Measurements from ENCODE around the gene RAPGEF5. TPM values are rescaled to one million over a fixed set of nuclear protein-coding genes. Genes with fewer than 3 reads are reported as not detected.

Gene RAPGEF5
- total RNA-seq, 1 donor from 2014 or later = 16.5 TPM

DNA sequence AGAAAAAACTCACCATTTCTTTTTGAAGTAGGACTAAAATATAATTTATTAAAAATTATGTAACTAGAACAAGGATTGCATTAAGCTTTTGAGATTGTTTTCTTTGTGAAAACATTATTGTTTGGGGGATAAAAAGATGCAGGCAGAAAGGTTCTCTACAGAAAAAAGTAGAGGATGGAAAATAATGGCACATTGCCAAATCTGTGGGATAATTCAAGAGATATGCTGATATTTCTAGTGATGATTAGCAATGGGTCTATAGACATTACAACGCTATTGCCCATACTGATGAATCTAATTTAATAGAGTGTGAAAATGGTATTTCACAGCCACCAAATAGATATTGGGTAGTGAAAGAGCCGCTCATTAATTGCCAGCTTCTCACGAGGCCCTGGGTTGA is 204.3 kb downstream of the RAPGEF5 start:
- Histone ChIP-seq H3K4me3 (no peak overlapping the region), H3K36me3 (peaks cover 46% of the 10 kb centered on the region), H3K4me1 (peaks cover 16% of the 10 kb centered on the region), H3K9me3 (replicated peaks) (no peaks in the 10 kb centered on the region), H3K27me3 (ENCODE audit: low read depth) (no peaks in the 10 kb centered on the region), H3K27ac (replicated peaks) (no peak overlapping the region)
- TF ChIP-seq CTCF (IDR thresholded peaks at IDR 0.05; ENCODE audit: borderline replicate concordance) = no peak
- no peak for DNase-seq
- intact Hi-C loops (cut with micrococcal nuclease) = no loop called here

DNA sequence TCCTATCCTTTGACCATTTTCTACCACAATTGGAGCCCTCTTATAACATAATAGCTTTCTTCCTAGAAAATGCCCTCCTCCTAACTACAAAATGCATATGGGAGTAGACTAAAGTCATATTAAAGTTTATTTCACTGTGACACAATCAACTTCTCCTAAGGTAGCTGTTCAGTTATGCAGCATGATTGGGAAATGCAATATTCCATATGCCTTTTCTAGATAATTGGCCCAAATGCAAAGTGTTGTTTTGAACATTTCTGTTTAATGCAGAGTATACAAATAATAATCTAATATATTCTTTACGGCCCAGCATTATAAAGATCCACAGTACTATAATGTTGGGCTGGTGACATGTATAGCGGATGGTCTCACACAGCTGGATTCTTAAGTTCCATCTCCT is 205.1 kb downstream of the RAPGEF5 start:
- TF ChIP-seq CTCF (IDR thresholded peaks at IDR 0.05; ENCODE audit: borderline replicate concordance) = no peak
- Histone ChIP-seq H3K36me3 (peaks cover 43% of the 10 kb centered on the region), H3K27me3 (ENCODE audit: low read depth) (no peaks in the 10 kb centered on the region), H3K4me3 (no peak overlapping the region), H3K9me3 (replicated peaks) (no peaks in the 10 kb centered on the region), H3K27ac (replicated peaks) (no peak overlapping the region), H3K4me1 (peaks cover 16% of the 10 kb centered on the region)
- intact Hi-C loops (cut with micrococcal nuclease) = no loop called here
- no peak for DNase-seq

DNA sequence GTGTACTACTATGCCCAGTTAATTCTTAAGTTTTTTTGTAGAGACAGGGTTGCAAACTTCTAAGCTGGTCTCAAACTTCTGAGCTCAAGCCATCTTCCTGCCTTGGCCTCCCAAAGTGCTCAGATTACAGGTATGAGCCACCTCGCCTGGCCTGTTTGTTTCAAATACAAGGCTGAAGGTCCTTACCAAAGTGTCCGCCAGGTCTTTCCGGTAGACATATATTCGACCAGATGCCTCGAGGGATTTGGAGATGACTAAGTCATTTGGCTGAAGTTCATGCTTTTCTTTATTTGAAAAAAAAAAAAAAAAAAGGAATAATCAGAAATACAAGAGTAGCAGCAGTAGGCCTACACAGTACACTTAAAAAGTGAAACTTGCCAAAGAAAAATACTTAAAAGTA is 206.7 kb downstream of the RAPGEF5 start:
- Histone ChIP-seq H3K27me3 (ENCODE audit: low read depth) (no peaks in the 10 kb centered on the region), H3K9me3 (replicated peaks) (no peaks in the 10 kb centered on the region), H3K4me1 (peaks cover 16% of the 10 kb centered on the region), H3K4me3 (no peak overlapping the region), H3K27ac (replicated peaks) (no peak overlapping the region), H3K36me3 (peaks cover 36% of the 10 kb centered on the region)
- no peak for TF ChIP-seq CTCF (IDR thresholded peaks at IDR 0.05; ENCODE audit: borderline replicate concordance)
- DNase-seq = no peak
- intact Hi-C loops (cut with micrococcal nuclease) = no loop called here

GRCh38 chr7:22147868-22148267 is 209.1 kb downstream of the RAPGEF5 start:
- no peak for DNase-seq
- Histone ChIP-seq H3K27ac (replicated peaks) (no peak overlapping the region), H3K36me3 (peaks cover 41% of the 10 kb centered on the region), H3K9me3 (replicated peaks) (no peaks in the 10 kb centered on the region), H3K27me3 (ENCODE audit: low read depth) (no peaks in the 10 kb centered on the region), H3K4me1 (peaks cover 7% of the 10 kb centered on the region), H3K4me3 (no peak overlapping the region)
- no peak for TF ChIP-seq CTCF (IDR thresholded peaks at IDR 0.05; ENCODE audit: borderline replicate concordance)
- intact Hi-C loops (cut with micrococcal nuclease) = no loop called here

DNA sequence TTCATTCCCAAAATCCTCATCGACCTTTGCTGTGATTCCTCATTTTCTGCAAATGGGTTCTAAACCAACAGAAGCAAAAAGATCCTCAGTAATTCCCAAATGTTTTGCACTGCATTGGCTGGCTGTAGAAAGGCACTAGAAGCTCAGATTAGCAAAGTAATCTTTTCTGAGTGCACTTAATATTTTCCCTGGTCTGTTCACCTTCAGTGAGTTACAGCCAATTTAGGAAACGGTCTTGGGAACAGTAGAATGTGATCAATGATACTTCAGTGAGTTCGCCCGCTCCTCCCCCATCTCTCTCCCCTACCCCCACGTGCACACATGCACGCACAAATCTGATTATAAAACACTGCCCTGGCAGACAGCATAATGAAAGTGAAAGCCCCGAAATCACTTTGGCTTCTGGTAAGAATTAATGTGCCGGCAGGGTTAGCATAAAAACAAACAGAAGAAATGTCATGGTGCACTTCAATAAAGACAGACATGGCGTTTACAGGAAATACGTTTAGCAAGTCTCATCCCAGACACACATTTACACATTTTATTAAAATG is 209.9 kb downstream of the RAPGEF5 start:
- Histone ChIP-seq H3K4me3 (no peak overlapping the region), H3K27ac (replicated peaks) (no peak overlapping the region), H3K27me3 (ENCODE audit: low read depth) (no peaks in the 10 kb centered on the region), H3K4me1 (peaks cover 7% of the 10 kb centered on the region), H3K9me3 (replicated peaks) (no peaks in the 10 kb centered on the region), H3K36me3 (peaks cover 48% of the 10 kb centered on the region)
- DNase-seq = no peak
- intact Hi-C loops (cut with micrococcal nuclease) = no loop called here
- no peak for TF ChIP-seq CTCF (IDR thresholded peaks at IDR 0.05; ENCODE audit: borderline replicate concordance)

Data from left ventricle myocardium inferior (tissue), 1 donor.